ENCODE measurements around the gene SLC7A7. TPM values are rescaled to one million over a fixed set of nuclear protein-coding genes. Genes with fewer than 3 reads are reported as not detected.

SLC7A7 gene
- total and polyA plus RNA-seq, 2 of the 13 experiments (the other 11 are each of a cell fraction or from before 2014, with no cell fraction given) = 0.13 to 0.63 TPM

GRCh38 chr14:22829661-22830442, 14.6 kb upstream of the SLC7A7 start, which contains the start of gene MRPL52 (continued):
- TF ChIP-seq ZNF275 (CRISPR knock-in tag; IDR thresholded peaks at IDR 0.05; ENCODE audit: borderline replicate concordance) (0 out of 2 replicates have a peak, but pooled peaks have one; percentile 51), ZBTB4 (CRISPR knock-in tag; IDR thresholded peaks at IDR 0.05; ENCODE audit: borderline replicate concordance) (0 out of 2 replicates have a peak, but pooled peaks have one; percentile 51), GPN1 (CRISPR knock-in tag; IDR thresholded peaks at IDR 0.05; ENCODE audit: borderline replicate concordance) (peak; percentile 92), MED1 (CRISPR knock-in tag; IDR thresholded peaks at IDR 0.05) (peak; percentile 28; the same call in 1 of the 2 replicates), NCOA2 (CRISPR knock-in tag; IDR thresholded peaks at IDR 0.05) (peak; percentile 47), ZHX2 (IDR thresholded peaks at IDR 0.05; ENCODE audit: low read depth) (peak; percentile 95), ZHX2 (CRISPR knock-in tag; IDR thresholded peaks at IDR 0.05; ENCODE audit: borderline replicate concordance) (no peak), ZNF362 (CRISPR knock-in tag; IDR thresholded peaks at IDR 0.05; ENCODE audit: borderline replicate concordance) (0 out of 2 replicates have a peak, but pooled peaks have one; percentile 17), ZNF331 (CRISPR knock-in tag; IDR thresholded peaks at IDR 0.05) (peak; percentile 74), ZNF232 (CRISPR knock-in tag; IDR thresholded peaks at IDR 0.05; ENCODE audit: borderline replicate concordance) (peak; percentile 92; the same call in 1 of the 2 replicates), CAMTA2 (CRISPR knock-in tag; IDR thresholded peaks at IDR 0.05; ENCODE audit: borderline replicate concordance) (peak; percentile 96), NKX3-1 (CRISPR knock-in tag; IDR thresholded peaks at IDR 0.05) (no peak), NAIF1 (CRISPR knock-in tag; IDR thresholded peaks at IDR 0.05; ENCODE audit: borderline replicate concordance) (no peak), CBX2 (IDR thresholded peaks at IDR 0.05; ENCODE audit: low read depth, low read length) (no peak; the same call in 1 of the 2 replicates), CBX2 (CRISPR knock-in tag; IDR thresholded peaks at IDR 0.05; ENCODE audit: low read depth) (0 out of 2 replicates have a peak, but pooled peaks have one; percentile 63), ATF7 (IDR thresholded peaks at IDR 0.05) (no peak), ATF7 (CRISPR knock-in tag; IDR thresholded peaks at IDR 0.05) (peak; percentile 80), NFIC (IDR thresholded peaks at IDR 0.05; ENCODE audit: low read length) (peak; percentile 36; the same call in 1 of the 2 replicates)

Measured in HepG2 (cell line).